Liver (tissue), 9 donors: ENCODE results near the gene E2F4. TPM values are rescaled to one million over a fixed set of nuclear protein-coding genes. Genes with fewer than 3 reads are reported as not detected.

Source experiments
- DNase-seq: peaks from one replicate; pipeline ENCODE4 v3.0.0-alpha.2; 2017; ENCODE audit warnings: low spot score
- H3K27ac ChIP-seq, 2 donors: one replicate each; pipeline ENCODE4 v1.7.0; 2013; ENCODE audit warnings: inconsistent platforms in 2 of 2, low read length in 2 of 2, control low read depth in 1 of 2, low read depth in 1 of 2, mild to moderate bottlenecking in 1 of 2
- H3K27me3 ChIP-seq, 4 donors: one replicate each; pipeline versions ENCODE4 v1.6.1 to v1.7.0; 2013; ENCODE audit warnings: low read length in 3 of 4, inconsistent platforms in 1 of 4, mild to moderate bottlenecking in 1 of 4, moderate library complexity in 1 of 4; ENCODE audit not compliant: control insufficient read depth in 4 of 4, insufficient read depth in 4 of 4
- H3K36me3 ChIP-seq, 4 donors: one replicate each; pipeline versions ENCODE4 v1.6.1 to v1.7.0; 2013; ENCODE audit warnings: low read length in 3 of 4, mild to moderate bottlenecking in 3 of 4, low read depth in 1 of 4, moderate library complexity in 1 of 4; ENCODE audit not compliant: control insufficient read depth in 4 of 4, insufficient read depth in 3 of 4
- H3K4me1 ChIP-seq, 4 donors: one replicate each; pipeline versions ENCODE4 v1.6.1 to v1.7.0; 2013; ENCODE audit warnings: low read length in 3 of 4, mild to moderate bottlenecking in 3 of 4, moderate library complexity in 1 of 4; ENCODE audit not compliant: control insufficient read depth in 4 of 4, insufficient read depth in 4 of 4
- H3K4me3 ChIP-seq, 3 donors: one replicate each; pipeline versions ENCODE4 v1.6.1 to v1.7.0; 2013; ENCODE audit warnings: low read length in 3 of 3, control low read depth in 1 of 3, low read depth in 1 of 3, mild to moderate bottlenecking in 1 of 3
- H3K9ac ChIP-seq, 2 donors: one replicate each; pipeline ENCODE4 v1.7.0; 2013; ENCODE audit warnings: low read length in 2 of 2, mild to moderate bottlenecking in 2 of 2, moderate library complexity in 2 of 2, control low read depth in 1 of 2, low read depth in 1 of 2
- H3K9me3 ChIP-seq, 4 donors: one replicate each; pipeline versions ENCODE4 v1.6.1 to v1.7.0; 2013; ENCODE audit warnings: low read length in 3 of 4; ENCODE audit not compliant: control insufficient read depth in 4 of 4
- CTCF ChIP-seq: fragments of 150-350 bp; IDR thresholded peaks from 2 replicates; pipeline ENCODE4 v1.5.1; 2017; ENCODE audit warnings: improper control_type of control experiment, low read depth, low read length; ENCODE audit not compliant: missing input control
- EGR1 ChIP-seq, 2 donors: IDR thresholded peaks; 2 replicates each; pipeline ENCODE4 v1.6.1; 2016 to 2018; ENCODE audit warnings: antibody characterized with exemption in 2 of 2, low read depth in 2 of 2
- FOXA2 ChIP-seq: IDR thresholded peaks from 2 replicates; pipeline ENCODE4 v1.6.1; 2016; ENCODE audit warnings: antibody characterized with exemption
- HNF4A ChIP-seq, 2 donors: conservative IDR thresholded peaks; 2 replicates each; pipeline ENCODE4 v1.6.1; 2016; ENCODE audit warnings: antibody characterized with exemption in 2 of 2, mild to moderate bottlenecking in 2 of 2
- HNF4G ChIP-seq: IDR thresholded peaks from 2 replicates; pipeline ENCODE4 v1.6.1; 2016; ENCODE audit warnings: antibody characterized with exemption
- JUND ChIP-seq, 2 donors: IDR thresholded peaks; 2 replicates each; pipeline ENCODE4 v1.6.1; 2016; ENCODE audit warnings: antibody characterized with exemption in 2 of 2
- MAX ChIP-seq: IDR thresholded peaks from 2 replicates; pipeline ENCODE4 v1.6.1; 2016; ENCODE audit warnings: antibody characterized with exemption
- NR2F2 ChIP-seq: IDR thresholded peaks from 2 replicates; pipeline ENCODE4 v1.6.1; 2016; ENCODE audit warnings: antibody characterized with exemption
- REST ChIP-seq: IDR thresholded peaks from 2 replicates; pipeline ENCODE4 v1.6.1; 2016; ENCODE audit warnings: antibody characterized with exemption, mild to moderate bottlenecking
- SP1 ChIP-seq: IDR thresholded peaks from 2 replicates; pipeline ENCODE4 v1.6.1; 2018; ENCODE audit warnings: antibody characterized with exemption, mild to moderate bottlenecking
- ZBTB33 ChIP-seq: IDR thresholded peaks from 2 replicates; pipeline ENCODE4 v1.6.1; 2016; ENCODE audit warnings: antibody characterized with exemption
- whole genome bisulfite sequencing: extraction: QIAGEN DNeasy Blood & Tissue Kit; methylation state at CpG from one replicate; pipeline ENCODE4 v1.1.7; 2013; 5-methylcytosine and 5-hydroxymethylcytosine counted together
- polyA plus RNA-seq, 2 donors: library from polyadenylated mRNA; stranded (reverse) in 1 of 2; unstranded in 1 of 2; fragments of 200-250 nt in 1 of 2; fragments of >200 nt in 1 of 2; fragmentation: Nextera tagmentation in 1 of 2; extraction: Ambion mirVana in 1 of 2; gene quantifications; one replicate each; pipeline versions ENCODE4 v1.2.1 to v1.2.3, GENCODE V29; 2013 to 2015
- total RNA-seq, 2 donors: library from RNA; depleted of rRNA; stranded (reverse); fragments of >200 nt; gene quantifications; one replicate each; pipeline ENCODE4 v1.2.3, GENCODE V29; 2014
- donor health status: healthy.
- donor health status: healthy.
- donor health status: healthy.
- donor health status: healthy.
- donor health status: healthy.

The E2F4 gene
- total and polyA plus RNA-seq, 4 donors, result 18.1 to 107 (median 30.0) TPM

GRCh38 chr16:67166110-67166547 is 25.8 kb upstream of the E2F4 start:
- no peak overlapping the region for H3K4me3 ChIP-seq
- H3K4me1 ChIP-seq, result peaks cover 29 to 43% (median 34%) of the 10 kb centered on the region in 4 donors
- WGBS, result 53% methylated on average over 18 of the region's 18 CpGs
- DNase-seq, result no peak
- H3K27ac ChIP-seq, result no peak overlapping the region
- peaks cover 0 to 2% (median 0%) of the 10 kb centered on the region in 4 donors for H3K36me3 ChIP-seq
- no peak for TF ChIP-seq EGR1 (IDR thresholded peaks at IDR 0.05; ENCODE audit: low read depth in 2 of 2)
- no peak for TF ChIP-seq REST
- no peak for TF ChIP-seq ZBTB33
- no peak for TF ChIP-seq NR2F2
- no peaks in the 10 kb centered on the region for H3K27me3 ChIP-seq
- H3K9ac ChIP-seq, result no peak overlapping the region
- no peaks in the 10 kb centered on the region for H3K9me3 ChIP-seq

GRCh38 chr16:67166598-67167168 is 25.3 kb upstream of the E2F4 start:
- H3K4me1 ChIP-seq, result peaks cover 29 to 37% (median 32%) of the 10 kb centered on the region in 4 donors
- DNase-seq, result no peak
- peaks cover 0 to 2% (median 0%) of the 10 kb centered on the region in 4 donors for H3K36me3 ChIP-seq
- H3K4me3 ChIP-seq, result no peak overlapping the region
- WGBS, result 83% methylated on average over 5 of the region's 5 CpGs
- no peak for TF ChIP-seq JUND (IDR thresholded peaks at IDR 0.05)
- no peak for TF ChIP-seq FOXA2
- no peak for TF ChIP-seq HNF4G
- no peak for TF ChIP-seq MAX
- TF ChIP-seq EGR1 (IDR thresholded peaks at IDR 0.05; ENCODE audit: low read depth in 2 of 2), result no peak
- TF ChIP-seq HNF4A (conservative IDR thresholded peaks at IDR 0.05), result no peak
- no peak for TF ChIP-seq CTCF
- no peak for TF ChIP-seq SP1
- no peak overlapping the region for H3K9ac ChIP-seq
- H3K27me3 ChIP-seq, result no peaks in the 10 kb centered on the region
- no peak overlapping the region for H3K27ac ChIP-seq
- no peaks in the 10 kb centered on the region for H3K9me3 ChIP-seq
